Measurements from ENCODE around the gene PHACTR4.
"Not testable (repeated sequence)": the region's sequence is repeated elsewhere in the genome, so short reads cannot be mapped to it uniquely, and the experiment has no call there.

The PHACTR4 gene

DNA sequence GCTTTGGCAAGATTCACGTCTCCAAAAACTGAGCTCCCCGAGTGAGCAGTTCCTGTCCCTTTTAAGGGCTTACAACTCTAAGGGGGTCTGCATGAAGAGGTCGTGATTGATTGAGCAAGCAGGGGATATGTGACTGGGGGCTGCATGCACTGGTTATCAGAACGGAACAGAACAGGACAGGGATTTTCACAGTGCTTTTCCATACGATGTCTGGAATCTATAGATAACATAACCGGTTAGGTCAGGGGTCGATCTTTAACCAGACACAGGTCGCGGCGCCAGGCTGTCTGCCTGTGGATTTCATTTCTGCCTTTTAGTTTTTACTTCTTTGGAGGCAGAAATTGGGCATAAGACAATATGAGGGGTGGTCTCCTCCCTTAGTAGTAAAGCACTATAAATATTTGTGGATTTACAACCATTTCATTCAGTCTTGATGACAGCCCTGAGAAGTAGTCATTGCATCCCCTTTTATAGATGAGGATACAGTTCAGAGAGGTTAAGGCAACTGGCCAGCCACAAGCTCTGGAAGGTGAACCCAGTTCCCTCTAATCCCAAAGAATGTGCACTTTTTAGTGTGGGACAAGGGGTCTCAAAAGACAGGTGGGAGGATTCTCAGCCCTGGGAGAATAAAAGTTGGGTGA lies 155.6 kb downstream of the PHACTR4 start:
- not testable (repeated sequence) for DNase-seq (ENCODE audit: low read depth)

DNA sequence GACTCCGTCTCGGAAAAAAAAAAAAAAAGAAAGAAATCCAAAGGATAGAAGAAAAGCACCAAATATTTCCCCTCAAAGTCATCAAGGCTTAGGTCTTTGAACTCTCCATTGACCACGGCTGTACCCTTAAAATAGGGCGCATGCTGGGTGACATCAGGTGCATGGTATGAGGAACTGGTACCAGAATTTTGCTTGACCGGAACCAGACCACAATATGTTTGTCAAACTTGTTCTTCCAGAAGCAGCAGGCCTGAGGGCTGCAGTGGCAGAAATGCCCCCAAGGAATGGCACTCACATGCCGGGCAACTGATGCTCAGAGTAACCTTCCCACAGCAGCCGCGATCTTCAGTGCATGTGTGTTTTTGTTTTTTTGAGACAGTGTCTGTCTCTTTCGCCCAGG lies 157.3 kb downstream of the PHACTR4 start:
- DNase-seq (ENCODE audit: low read depth): no peak

DNA sequence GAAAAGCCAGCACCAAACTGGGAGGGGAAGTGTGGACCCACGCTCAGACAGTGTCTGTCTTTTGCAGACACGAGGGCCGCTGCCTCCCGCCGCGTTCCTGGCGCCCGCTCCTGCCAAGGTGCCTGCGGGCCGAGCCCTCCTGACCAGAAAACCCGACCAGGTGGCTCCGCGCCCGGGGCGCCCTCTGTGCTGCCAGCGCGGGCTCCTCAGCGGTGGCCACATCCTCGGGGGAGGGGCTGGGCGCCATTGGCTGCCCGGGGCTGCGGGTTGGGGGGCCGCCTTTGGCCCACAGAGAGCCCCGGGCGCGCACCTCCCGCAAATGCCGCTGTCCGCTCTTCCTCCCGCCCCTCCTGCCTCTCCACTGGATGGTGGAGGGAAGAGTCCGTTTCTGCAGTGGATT lies 160.9 kb downstream of the PHACTR4 start:
- no peak for DNase-seq (ENCODE audit: low read depth)

DNA sequence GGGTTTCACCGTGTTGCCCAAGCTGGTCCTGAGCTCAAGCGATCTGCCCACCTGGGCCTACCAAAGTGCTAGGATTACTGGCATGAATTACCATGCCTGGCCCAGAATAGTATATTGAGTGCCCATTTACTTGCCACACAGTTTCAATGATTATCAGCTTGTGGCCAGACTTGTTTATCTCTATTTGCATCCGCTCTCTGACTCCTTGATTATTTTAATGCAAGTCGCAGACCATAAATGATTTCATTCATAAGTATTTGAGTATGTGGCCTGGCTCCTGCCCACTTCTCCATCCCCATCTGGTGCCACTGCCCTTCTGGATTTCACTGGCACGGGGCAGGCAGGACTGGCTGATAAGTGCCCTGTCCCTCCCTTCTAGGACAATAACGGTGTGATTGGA lies 165.1 kb downstream of the PHACTR4 start:
- DNase-seq (ENCODE audit: low read depth): no peak

DNA sequence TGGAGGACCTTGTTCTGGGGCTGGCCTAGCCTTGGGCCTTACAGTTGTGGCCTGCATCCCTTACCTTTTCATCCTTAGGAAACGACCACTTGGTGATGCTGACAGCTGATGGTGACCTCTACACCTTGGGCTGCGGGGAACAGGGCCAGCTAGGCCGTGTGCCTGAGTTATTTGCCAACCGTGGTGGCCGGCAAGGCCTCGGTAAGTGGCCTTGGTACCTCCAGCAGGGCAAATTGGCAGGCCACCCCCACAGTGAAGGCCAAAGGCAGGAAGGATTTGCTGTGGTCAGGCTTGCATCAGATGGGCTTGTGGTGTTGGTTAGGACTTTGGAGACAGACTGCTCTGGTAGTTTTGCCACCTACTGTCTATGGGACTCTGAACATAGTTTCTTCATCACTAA lies 165.6 kb downstream of the PHACTR4 start:
- DNase-seq (ENCODE audit: low read depth): no peak

DNA sequence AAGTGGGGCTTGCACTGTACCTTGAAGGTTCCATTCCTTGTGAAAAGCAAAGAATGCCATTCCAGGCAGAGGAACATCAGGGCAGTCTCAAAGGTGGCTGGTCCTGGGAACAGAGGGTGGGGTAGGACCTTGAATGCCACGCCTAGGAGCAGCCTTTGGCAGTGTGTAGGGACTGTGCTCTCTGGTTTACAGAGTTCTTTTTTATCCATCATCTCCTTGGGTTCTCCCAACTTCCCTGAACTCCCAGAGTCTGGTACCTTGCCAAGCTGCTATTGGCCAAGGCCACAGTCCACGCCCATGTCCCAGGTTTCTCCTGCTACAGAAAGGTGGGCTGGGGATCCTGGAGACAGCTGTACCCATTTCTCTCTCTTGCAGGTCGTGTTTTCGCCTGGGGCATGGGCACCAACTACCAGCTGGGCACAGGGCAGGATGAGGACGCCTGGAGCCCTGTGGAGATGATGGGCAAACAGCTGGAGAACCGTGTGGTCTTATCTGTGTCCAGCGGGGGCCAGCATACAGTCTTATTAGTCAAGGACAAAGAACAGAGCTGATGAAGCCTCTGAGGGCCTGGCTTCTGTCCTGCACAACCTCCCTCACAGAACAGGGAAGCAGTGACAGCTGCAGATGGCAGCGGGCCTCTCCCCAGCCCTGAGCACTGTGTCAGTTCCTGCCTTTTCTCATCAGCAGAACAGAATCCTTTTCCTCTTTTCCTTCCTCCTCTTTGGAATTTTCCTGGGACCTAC lies 168.1 kb downstream of the PHACTR4 start:
- DNase-seq (ENCODE audit: low read depth): no peak

DNA sequence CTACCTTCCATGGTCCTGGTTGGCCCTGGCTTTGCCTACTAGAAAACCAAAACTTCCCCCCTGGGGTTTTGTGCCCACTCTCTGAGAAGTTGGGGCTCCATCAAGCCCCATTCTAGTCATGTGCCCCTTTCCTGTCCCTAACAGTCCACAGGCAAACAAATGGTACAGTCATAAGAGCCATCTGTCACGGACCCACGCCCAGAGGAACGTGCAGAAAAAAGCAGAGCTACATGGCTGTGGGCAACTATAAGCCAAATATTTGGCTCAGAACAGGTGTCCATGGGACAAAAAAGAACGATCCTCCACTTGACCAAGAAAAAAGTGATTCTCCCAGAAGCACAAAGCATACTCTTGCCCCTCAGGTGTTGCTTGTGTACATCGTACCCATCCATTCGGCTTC lies 168.7 kb downstream of the PHACTR4 start:
- no peak for DNase-seq (ENCODE audit: low read depth)

DNA sequence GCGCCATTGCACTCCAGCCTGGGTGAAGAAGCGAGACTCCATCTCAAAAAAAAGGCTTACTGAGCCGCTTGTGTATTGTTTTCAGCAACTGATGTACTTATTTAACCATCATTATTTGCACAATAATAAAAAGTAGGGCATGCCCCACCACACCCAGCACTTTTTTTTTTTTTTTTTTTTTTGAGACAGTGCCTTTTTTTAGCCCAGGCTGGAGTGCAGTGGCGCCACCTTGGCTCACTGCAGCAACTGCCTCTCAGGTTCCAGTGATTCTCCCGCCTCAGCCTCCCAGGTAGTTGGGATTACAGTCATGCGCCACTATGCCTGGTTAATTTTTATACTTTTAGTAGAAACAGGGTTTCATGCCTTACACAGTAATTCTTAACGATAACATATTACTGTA lies 171.1 kb downstream of the PHACTR4 start:
- no peak for DNase-seq (ENCODE audit: low read depth)

DNA sequence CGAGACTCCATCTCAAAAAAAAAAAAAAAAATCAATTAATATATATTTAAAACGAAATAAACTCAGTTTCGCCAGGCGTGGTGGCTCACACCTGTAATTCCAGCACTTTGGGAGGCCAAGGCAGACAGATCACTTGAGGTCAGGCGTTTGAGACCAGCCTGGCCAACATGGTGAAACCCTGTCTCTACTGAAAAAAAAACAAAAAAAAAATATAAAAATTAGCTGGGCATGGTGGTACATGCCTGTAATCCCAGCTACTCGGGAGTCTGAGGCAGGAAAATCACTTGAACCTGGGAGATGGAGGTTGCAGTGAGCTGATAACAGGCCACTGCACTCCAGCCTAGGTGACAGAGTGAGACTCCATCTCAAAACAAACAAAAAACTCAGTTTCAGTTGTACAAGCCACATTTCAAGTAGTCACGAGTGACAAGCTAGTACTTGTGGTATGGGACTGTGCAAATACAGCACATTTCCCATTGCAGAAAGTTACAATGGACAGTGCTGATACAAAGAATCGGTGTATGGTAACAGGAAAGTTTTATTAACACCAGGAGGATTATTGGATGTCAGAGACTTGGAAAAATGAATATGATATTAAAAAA lies 172.0 kb downstream of the PHACTR4 start:
- DNase-seq (ENCODE audit: low read depth): not testable (repeated sequence)

DNA sequence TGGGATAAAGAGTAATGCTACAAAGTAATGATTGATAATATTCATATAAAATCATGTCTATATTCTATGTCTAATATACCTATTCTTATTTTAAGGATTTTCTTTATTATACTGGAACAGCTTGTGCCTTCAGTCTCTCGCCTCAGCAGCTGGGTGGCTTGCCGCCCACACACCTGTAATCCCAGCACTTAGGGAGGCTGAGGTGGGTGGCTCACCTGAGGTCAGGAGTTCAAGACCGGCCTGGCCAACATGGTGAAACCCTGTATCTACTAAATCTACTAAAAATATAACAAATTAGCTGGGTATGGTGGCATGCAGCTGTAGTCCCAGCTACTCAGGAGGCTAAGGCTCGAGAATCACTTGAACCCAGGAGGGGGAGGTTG lies 175.7 kb downstream of the PHACTR4 start:
- no peak for DNase-seq (ENCODE audit: low read depth)

DNA sequence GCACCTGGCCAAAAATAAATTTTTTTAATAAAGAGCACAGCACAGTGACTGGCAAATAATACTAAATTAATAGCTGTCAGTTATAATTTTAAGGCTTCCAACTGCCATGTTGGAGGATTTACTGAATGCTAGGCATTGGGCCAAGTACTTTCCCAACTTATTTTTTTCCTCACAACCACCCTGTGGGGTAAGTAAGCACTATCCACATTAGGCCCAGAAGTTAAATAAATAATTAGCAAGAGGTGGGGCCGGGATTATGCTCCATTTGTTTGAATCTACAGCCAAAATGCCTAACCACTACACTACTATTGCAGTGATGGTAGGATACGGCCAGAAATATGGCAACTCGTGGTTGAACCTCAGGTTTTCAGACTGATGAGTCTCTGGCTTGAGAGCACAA lies 178.8 kb downstream of the PHACTR4 start:
- no peak for DNase-seq (ENCODE audit: low read depth)
